PC-9 (cell line): Measurements from ENCODE around the gene SACM1L. TPM values are rescaled to one million over a fixed set of nuclear protein-coding genes. Genes with fewer than 3 reads are reported as not detected.

Experiments used
- BruUV-seq: library from RNA; stranded (reverse); fragments of 400-500 nt; replicated peaks from 2 replicates; lab custom pipeline; 2021; lab: Mats Ljungman, UMichigan
- CTCF ChIA-PET: fragments of 300-600 bp; sonication (Branson Sonifier 250); formaldehyde crosslinking; loops from one replicate; lab custom pipeline; 2022; ENCODE audit warnings: antibody characterized with exemption; lab: Charles Lee
- POLR2A ChIA-PET: fragments of 300-600 bp; sonication (Branson Sonifier 250); formaldehyde crosslinking; loops from one replicate; lab custom pipeline; 2022; ENCODE audit warnings: antibody characterized with exemption; ENCODE audit not compliant: unreplicated experiment; lab: Charles Lee
- DNase-seq, 2 experiments: peaks; one replicate each; pipeline versions ENCODE4 v3.0.0 to v3.0.0-alpha.2; 2015 to 2022; ENCODE audit warnings: mixed read lengths in 1 of 2
- H2AFZ ChIP-seq: fragments of 200-600 bp; sonication (generic); 2 replicates; pipeline ENCODE4 v1.8.1; 2017; ENCODE audit warnings: antibody characterized with exemption
- H3F3A ChIP-seq: fragments of 200-600 bp; sonication (generic); 2 replicates; pipeline ENCODE4 v1.8.1; 2017; ENCODE audit warnings: antibody characterized with exemption, mild to moderate bottlenecking, low read depth; ENCODE audit not compliant: insufficient read depth
- H3K27ac ChIP-seq: fragments of 200-600 bp; sonication (generic); 2 replicates; pipeline ENCODE4 v1.6.1; 2016; ENCODE audit warnings: mixed run types
- H3K27me3 ChIP-seq: fragments of 200-600 bp; sonication (generic); 2 replicates; pipeline ENCODE4 v1.6.1; 2016; ENCODE audit warnings: low read depth, mixed run types; ENCODE audit not compliant: insufficient read depth
- H3K36me3 ChIP-seq: fragments of 200-600 bp; sonication (generic); 2 replicates; pipeline ENCODE4 v1.6.1; 2016; ENCODE audit warnings: low read depth, mixed run types
- H3K4me1 ChIP-seq: fragments of 200-600 bp; sonication (generic); replicated peaks from 2 replicates; pipeline ENCODE4 v1.6.1; 2016; ENCODE audit warnings: mixed run types; ENCODE audit not compliant: insufficient read depth
- H3K4me2 ChIP-seq: fragments of 200-600 bp; sonication (generic); 2 replicates; pipeline ENCODE4 v1.6.1; 2017; ENCODE audit warnings: mixed run types
- H3K4me3 ChIP-seq: fragments of 200-600 bp; sonication (generic); 2 replicates; pipeline ENCODE4 v1.6.1; 2016; ENCODE audit warnings: mixed run types
- H3K79me2 ChIP-seq: fragments of 200-600 bp; sonication (generic); 2 replicates; pipeline ENCODE4 v1.6.1; 2017; ENCODE audit warnings: low read depth, mixed run types
- H3K9me2 ChIP-seq: fragments of 200-600 bp; sonication (generic); 2 replicates; pipeline ENCODE4 v1.8.1; 2017; ENCODE audit warnings: mild to moderate bottlenecking; ENCODE audit not compliant: insufficient read depth
- H3K9me3 ChIP-seq: fragments of 200-600 bp; sonication (generic); 2 replicates; pipeline ENCODE4 v1.8.1; 2016; ENCODE audit warnings: low read depth; ENCODE audit not compliant: insufficient read depth
- H4K20me1 ChIP-seq: fragments of 200-600 bp; sonication (generic); 2 replicates; pipeline ENCODE4 v1.8.1; 2017; ENCODE audit not compliant: insufficient read depth
- CTCF ChIP-seq: fragments of 200-600 bp; sonication (generic); conservative IDR thresholded peaks from 2 replicates; pipeline ENCODE4 v1.6.1; 2017; ENCODE audit warnings: mixed run types, antibody characterized with exemption, mild to moderate bottlenecking, moderate library complexity
- EZH2 ChIP-seq: fragments of 200-600 bp; sonication (generic); IDR thresholded peaks from 2 replicates; pipeline ENCODE4 v1.8.0; 2017; ENCODE audit warnings: antibody characterized with exemption, low read depth
- intact Hi-C: fragments of 100-400 bp; cut with micrococcal nuclease; formaldehyde crosslinking; loops from one replicate; pipeline ENCODE4 v1.10.0; 2022; ENCODE audit not compliant: unreplicated experiment
- total RNA-seq: library from RNA; stranded (reverse); gene quantifications from 2 replicates; pipeline ENCODE4 v1.2.3, GENCODE V29; 2021

Gene SACM1L
- total RNA-seq, 1 experiment from 2014 or later: 33.9 TPM

GRCh38 chr3:45749880-45750279 lies 60.7 kb downstream of the SACM1L start:
- Histone ChIP-seq H3K4me2 (no peak overlapping the region), H3K4me1 (no peaks in the 10 kb centered on the region), H3K79me2 (no peaks in the 10 kb centered on the region), H3K27ac (no peak overlapping the region), H3K36me3 (no peaks in the 10 kb centered on the region), H3F3A (no peaks in the 10 kb centered on the region), H3K4me3 (no peak overlapping the region), H3K27me3 (no peaks in the 10 kb centered on the region), H2AFZ (no peak overlapping the region), H4K20me1 (no peaks in the 10 kb centered on the region), H3K9me3 (no peaks in the 10 kb centered on the region), H3K9me2 (no peaks in the 10 kb centered on the region)
- CTCF ChIA-PET: no interaction called here
- no TSS peak for BruUV-seq
- no peak for DNase-seq
- TF ChIP-seq CTCF: no peak
- TF ChIP-seq EZH2: no peak
- intact Hi-C loops: no loop called here
- POLR2A ChIA-PET: no interaction called here

- no peak overlapping the region for H3K4me3 ChIP-seq
- no peak overlapping the region for H3K4me2 ChIP-seq
- no peak overlapping the region for H2AFZ ChIP-seq
- H3F3A ChIP-seq: no peaks in the 10 kb centered on the region
- H3K79me2 ChIP-seq: no peaks in the 10 kb centered on the region
- CTCF ChIA-PET: no interaction called here
- no peak overlapping the region for H3K27ac ChIP-seq
- TF ChIP-seq CTCF: no peak
- TF ChIP-seq EZH2: no peak
- no peaks in the 10 kb centered on the region for H3K36me3 ChIP-seq
- H3K27me3 ChIP-seq: no peaks in the 10 kb centered on the region
- no TSS peak for BruUV-seq
- H3K9me2 ChIP-seq: no peaks in the 10 kb centered on the region
- POLR2A ChIA-PET: no interaction called here
- intact Hi-C loops: no loop called here
- no peaks in the 10 kb centered on the region for H3K4me1 ChIP-seq
- DNase-seq: no peak
- H3K9me3 ChIP-seq: no peaks in the 10 kb centered on the region
- no peaks in the 10 kb centered on the region for H4K20me1 ChIP-seq
Observed at GRCh38 chr3:45751537-45752242, 62.5 kb downstream of the SACM1L start.

DNA sequence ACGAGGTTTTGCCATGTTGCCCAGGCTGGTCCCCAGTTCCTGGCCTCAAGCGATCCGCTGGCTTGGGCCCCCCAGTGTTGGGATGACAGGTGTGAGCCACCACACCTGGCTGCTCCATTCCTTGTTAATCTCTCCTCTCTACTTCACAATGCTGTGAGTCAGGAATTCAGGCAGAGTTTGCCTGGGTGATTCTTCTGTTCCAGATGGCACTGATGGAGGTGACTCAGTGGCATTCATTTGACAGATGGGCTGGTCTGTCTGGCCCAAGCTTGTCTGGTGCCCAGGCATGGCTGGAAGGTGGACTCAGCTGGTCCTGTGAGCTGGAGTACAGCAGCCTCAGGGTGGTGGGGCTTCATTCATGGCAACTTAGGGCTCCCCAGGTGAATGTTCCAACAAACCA lies 63.9 kb downstream of the SACM1L start:
- no peak overlapping the region for H3K4me3 ChIP-seq
- no peak overlapping the region for H2AFZ ChIP-seq
- no peaks in the 10 kb centered on the region for H3F3A ChIP-seq
- no TSS peak for BruUV-seq
- no peaks in the 10 kb centered on the region for H3K9me2 ChIP-seq
- no peak overlapping the region for H3K4me2 ChIP-seq
- intact Hi-C loops: no loop called here
- no peak overlapping the region for H3K27ac ChIP-seq
- no peaks in the 10 kb centered on the region for H3K79me2 ChIP-seq
- TF ChIP-seq CTCF: no peak
- no peak for TF ChIP-seq EZH2
- ChIA-PET POLR2A (no interaction called here), CTCF (no interaction called here)
- H3K4me1 ChIP-seq: no peaks in the 10 kb centered on the region
- H4K20me1 ChIP-seq: no peaks in the 10 kb centered on the region
- no peaks in the 10 kb centered on the region for H3K27me3 ChIP-seq
- no peak for DNase-seq
- no peaks in the 10 kb centered on the region for H3K9me3 ChIP-seq
- H3K36me3 ChIP-seq: no peaks in the 10 kb centered on the region
